GM10847 (cell line): ENCODE measurements around the gene ST3GAL3.

Source experiments
- POLR2A ChIP-seq: IDR thresholded peaks from 2 replicates; pipeline ENCODE4 v1.6.1; 2011; ENCODE audit not compliant: insufficient read length; ENCODE audit errors: extremely low read depth

ST3GAL3 gene

GRCh38 chr1:43913051-43913501 lies 205.7 kb downstream of the ST3GAL3 start:
- no peak for TF ChIP-seq POLR2A

GRCh38 chr1:43913666-43914360 lies 206.5 kb downstream of the ST3GAL3 start:
- TF ChIP-seq POLR2A, result no peak

GRCh38 chr1:43914576-43915525 lies 207.5 kb downstream of the ST3GAL3 start:
- TF ChIP-seq POLR2A, result no peak

GRCh38 chr1:43919906-43920305 lies 212.6 kb downstream of the ST3GAL3 start:
- TF ChIP-seq POLR2A, result no peak

- no peak for TF ChIP-seq POLR2A
These were observed 213.7 kb downstream of the ST3GAL3 start for GRCh38 chr1:43921022-43921421.

GRCh38 chr1:43924516-43924915 lies 217.2 kb downstream of the ST3GAL3 start:
- TF ChIP-seq POLR2A, result no peak

GRCh38 chr1:43925846-43926245 lies 218.5 kb downstream of the ST3GAL3 start:
- no peak for TF ChIP-seq POLR2A

GRCh38 chr1:43930168-43930948 lies 223.0 kb downstream of the ST3GAL3 start:
- no peak for TF ChIP-seq POLR2A

GRCh38 chr1:43930949-43931275 lies 223.6 kb downstream of the ST3GAL3 start:
- no peak for TF ChIP-seq POLR2A

- no peak for TF ChIP-seq POLR2A
These were observed 224.7 kb downstream of the ST3GAL3 start for GRCh38 chr1:43931711-43932660.

- no peak for TF ChIP-seq POLR2A
These were observed 225.6 kb downstream of the ST3GAL3 start for GRCh38 chr1:43932786-43933385.

- no peak for TF ChIP-seq POLR2A
These were observed 226.2 kb downstream of the ST3GAL3 start, which contains the start of gene ARTN for GRCh38 chr1:43933386-43934100. Gene ARTN, plus strand, starts transcription at chr1:43933801. Its CDS starts 1,856 bp downstream, at chr1:43935657.
